ENCODE measurements around the gene AKAP9. TPM values are rescaled to one million over a fixed set of nuclear protein-coding genes. Genes with fewer than 3 reads are reported as not detected.
"Not testable (repeated sequence)": the region's sequence is repeated elsewhere in the genome, so short reads cannot be mapped to it uniquely, and the experiment has no call there.

The AKAP9 gene
- total RNA-seq, 4 donors from 2014 or later: 91.1 to 150 (median 124) TPM

DNA sequence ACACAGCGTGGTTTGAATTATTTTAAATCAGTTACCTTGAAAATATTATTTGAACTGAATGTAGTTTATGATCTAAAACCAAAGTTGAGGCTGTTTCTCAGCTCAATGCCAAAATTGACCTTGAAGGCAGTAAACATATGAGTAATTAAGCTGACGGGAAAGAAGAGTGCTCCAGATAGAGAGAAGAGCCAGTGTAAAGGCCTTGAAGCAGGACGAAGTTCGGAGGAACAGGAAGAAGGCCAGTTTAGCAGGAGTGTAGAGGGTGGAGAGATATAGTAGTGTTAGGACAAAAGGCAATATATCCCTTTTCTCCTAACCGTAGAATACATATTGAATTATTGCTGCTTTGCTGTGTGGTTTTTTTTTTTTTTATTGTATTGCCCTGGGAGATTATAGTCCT is 130.4 kb downstream of the AKAP9 start:
- 94% methylated on average over 5 of the region's 5 CpGs for WGBS, 2 donors
- Histone ChIP-seq H3K4me1 (no peaks in the 10 kb centered on the region), H3K4me3 (replicated peaks in 1 of 3) (no peak overlapping the region), H3K27ac (no peak overlapping the region), H3K36me3 (peaks cover 7 to 13% of the 10 kb centered on the region in 2 donors), H3K9me3 (no peaks in the 10 kb centered on the region), H3K27me3 (no peaks in the 10 kb centered on the region)
- DNase-seq: no peak
- no peak for TF ChIP-seq POLR2A (IDR thresholded peaks at IDR 0.05)
- TF ChIP-seq, protein P1, sequence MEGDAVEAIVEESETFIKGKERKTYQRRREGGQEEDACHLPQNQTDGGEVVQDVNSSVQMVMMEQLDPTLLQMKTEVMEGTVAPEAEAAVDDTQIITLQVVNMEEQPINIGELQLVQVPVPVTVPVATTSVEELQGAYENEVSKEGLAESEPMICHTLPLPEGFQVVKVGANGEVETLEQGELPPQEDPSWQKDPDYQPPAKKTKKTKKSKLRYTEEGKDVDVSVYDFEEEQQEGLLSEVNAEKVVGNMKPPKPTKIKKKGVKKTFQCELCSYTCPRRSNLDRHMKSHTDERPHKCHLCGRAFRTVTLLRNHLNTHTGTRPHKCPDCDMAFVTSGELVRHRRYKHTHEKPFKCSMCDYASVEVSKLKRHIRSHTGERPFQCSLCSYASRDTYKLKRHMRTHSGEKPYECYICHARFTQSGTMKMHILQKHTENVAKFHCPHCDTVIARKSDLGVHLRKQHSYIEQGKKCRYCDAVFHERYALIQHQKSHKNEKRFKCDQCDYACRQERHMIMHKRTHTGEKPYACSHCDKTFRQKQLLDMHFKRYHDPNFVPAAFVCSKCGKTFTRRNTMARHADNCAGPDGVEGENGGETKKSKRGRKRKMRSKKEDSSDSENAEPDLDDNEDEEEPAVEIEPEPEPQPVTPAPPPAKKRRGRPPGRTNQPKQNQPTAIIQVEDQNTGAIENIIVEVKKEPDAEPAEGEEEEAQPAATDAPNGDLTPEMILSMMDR (IDR thresholded peaks at IDR 0.05): no peak
- intact Hi-C loops (cut with DNase I): no loop called here

DNA sequence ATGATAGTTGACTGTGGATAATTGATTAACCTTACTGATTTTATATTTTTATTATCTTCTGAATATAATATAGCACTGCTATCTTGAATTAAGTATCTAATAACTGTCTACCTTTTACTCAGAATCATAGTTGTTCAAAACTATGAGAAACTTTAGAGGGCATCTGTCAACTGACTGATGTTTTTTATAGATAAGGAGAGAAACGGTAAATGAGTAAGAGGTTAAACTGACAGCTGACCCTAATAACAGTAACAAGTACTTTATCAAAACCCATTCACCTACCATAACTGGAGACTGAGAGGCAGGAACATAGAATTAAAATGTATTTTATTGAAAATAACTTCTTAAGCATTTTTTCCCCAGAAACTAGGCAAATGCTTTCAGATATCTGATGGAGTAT is 131.5 kb downstream of the AKAP9 start:
- intact Hi-C loops (cut with DNase I): no loop called here

DNA sequence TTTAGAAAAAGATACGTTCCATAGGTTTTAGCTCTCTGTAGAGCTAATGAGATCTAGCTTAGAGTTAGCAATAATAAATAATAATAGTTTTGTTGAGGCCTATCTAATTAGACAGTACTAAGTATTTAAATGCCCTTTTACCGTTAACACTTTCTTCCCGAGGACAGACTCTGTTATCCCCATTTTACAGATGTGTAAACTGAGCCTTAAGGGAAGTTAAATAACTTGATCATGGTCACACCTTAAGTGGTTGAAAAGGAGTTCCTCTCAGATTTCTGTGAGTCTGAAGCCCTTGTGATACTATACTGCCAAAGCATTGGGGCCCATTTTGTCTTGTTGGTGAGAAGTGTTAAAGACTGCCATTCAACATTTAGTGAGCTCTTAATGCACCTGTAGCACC is 132.0 kb downstream of the AKAP9 start:
- no peak for TF ChIP-seq POLR2A (IDR thresholded peaks at IDR 0.05)
- TF ChIP-seq, protein P1 (IDR thresholded peaks at IDR 0.05): no peak
- peaks cover 7 to 15% of the 10 kb centered on the region in 2 donors for H3K36me3 ChIP-seq

More for the DNA sequence above, 131.5 kb downstream of the AKAP9 start:
- H3K4me1 ChIP-seq: no peaks in the 10 kb centered on the region
- 97% methylated on average over 1 of the region's 1 CpG for WGBS, 2 donors
- no peak overlapping the region for H3K27ac ChIP-seq
- TF ChIP-seq, protein P1 (IDR thresholded peaks at IDR 0.05): no peak
- TF ChIP-seq POLR2A (IDR thresholded peaks at IDR 0.05): no peak
- no peaks in the 10 kb centered on the region for H3K9me3 ChIP-seq
- peaks cover 7 to 13% of the 10 kb centered on the region in 2 donors for H3K36me3 ChIP-seq
- no peak for DNase-seq
- no peak overlapping the region for H3K4me3 ChIP-seq (replicated peaks in 1 of 3)
- H3K27me3 ChIP-seq: no peaks in the 10 kb centered on the region

DNA sequence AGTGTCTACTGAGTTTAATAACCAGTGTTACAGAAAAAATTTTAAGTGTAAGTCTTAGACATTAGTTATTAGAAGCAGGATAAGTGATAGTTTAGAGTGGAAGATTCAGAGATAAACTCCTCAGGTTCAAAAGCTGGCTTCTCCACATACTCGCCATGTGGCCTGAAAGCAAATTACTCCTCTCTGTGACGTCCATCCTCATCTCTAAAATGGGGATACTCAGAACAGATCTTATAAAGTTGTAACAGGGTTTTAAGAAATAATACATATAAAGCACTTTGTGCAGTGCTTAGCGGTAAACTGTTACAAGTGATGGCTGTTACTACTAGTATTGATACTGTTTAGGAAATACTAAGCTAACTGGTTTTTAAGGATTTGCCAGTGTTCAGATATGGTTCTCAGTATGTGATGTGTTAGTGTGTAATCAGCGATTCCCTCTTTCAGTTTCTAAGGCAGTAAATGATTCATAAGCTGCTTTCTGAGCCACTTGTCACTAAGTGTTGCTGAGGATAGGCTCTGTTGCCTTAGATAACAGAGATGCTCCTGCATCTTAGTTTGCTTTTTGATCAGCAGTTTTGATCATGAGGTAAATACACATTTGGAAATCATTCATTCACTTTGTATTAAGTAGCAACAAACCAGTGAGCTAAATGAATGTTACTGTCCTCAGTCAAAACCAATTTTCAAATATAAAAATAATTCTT is 134.9 kb downstream of the AKAP9 start:
- H3K36me3 ChIP-seq: peaks cover 7 to 13% of the 10 kb centered on the region in 2 donors
- H3K27me3 ChIP-seq: no peaks in the 10 kb centered on the region
- H3K4me1 ChIP-seq: no peaks in the 10 kb centered on the region
- H3K9me3 ChIP-seq: no peaks in the 10 kb centered on the region
- no peak overlapping the region for H3K4me3 ChIP-seq (replicated peaks in 1 of 3)
- 92 to 96% methylated on average over 4 of the region's 4 CpGs for WGBS, 2 donors
- TF ChIP-seq, protein P1 (IDR thresholded peaks at IDR 0.05): no peak
- no peak for TF ChIP-seq POLR2A (IDR thresholded peaks at IDR 0.05)
- DNase-seq: no peak
- intact Hi-C loops (cut with DNase I): no loop called here
- H3K27ac ChIP-seq: peak overlapping the region in 1 of 3 donors; percentile 50

More for the DNA sequence above, 132.0 kb downstream of the AKAP9 start:
- no peak for DNase-seq
- no peaks in the 10 kb centered on the region for H3K4me1 ChIP-seq
- H3K4me3 ChIP-seq (replicated peaks in 1 of 3): no peak overlapping the region
- intact Hi-C loops (cut with DNase I): no loop called here
- no peaks in the 10 kb centered on the region for H3K27me3 ChIP-seq
- H3K9me3 ChIP-seq: no peaks in the 10 kb centered on the region
- WGBS, 2 donors: 95 to 97% methylated on average over 3 of the region's 3 CpGs
- no peak overlapping the region for H3K27ac ChIP-seq

DNA sequence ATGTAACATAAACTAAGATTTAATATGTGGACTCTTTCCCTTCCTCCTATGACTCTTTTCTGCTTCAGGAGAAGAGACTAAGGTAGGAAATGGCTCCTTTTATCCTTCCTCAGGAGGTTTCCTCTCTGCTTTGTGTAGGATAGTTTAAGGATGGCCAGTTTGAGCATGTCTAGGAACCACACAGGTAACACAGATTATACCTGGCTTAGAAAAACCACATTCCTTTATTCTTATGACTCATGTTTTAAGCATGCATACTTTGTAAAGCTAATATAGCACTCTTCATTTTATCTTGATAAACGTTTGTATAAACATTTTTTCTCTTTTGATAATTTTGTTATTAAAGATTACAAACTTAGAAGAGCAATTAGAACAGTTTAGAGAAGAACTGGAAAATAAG is 135.8 kb downstream of the AKAP9 start:
- no peak for DNase-seq
- Histone ChIP-seq H3K27me3 (no peaks in the 10 kb centered on the region), H3K27ac (peak overlapping the region; percentile 18 to 54 (median 50)), H3K36me3 (peaks cover 7 to 9% of the 10 kb centered on the region in 2 donors), H3K4me1 (no peaks in the 10 kb centered on the region), H3K9me3 (no peaks in the 10 kb centered on the region), H3K4me3 (replicated peaks in 1 of 3) (no peak overlapping the region)
- intact Hi-C loops (cut with DNase I): no loop called here
- TF ChIP-seq, protein P1 (IDR thresholded peaks at IDR 0.05): no peak
- no peak for TF ChIP-seq POLR2A (IDR thresholded peaks at IDR 0.05)
- 28 to 43% methylated on average over 1 of the region's 1 CpG for WGBS, 2 donors

DNA sequence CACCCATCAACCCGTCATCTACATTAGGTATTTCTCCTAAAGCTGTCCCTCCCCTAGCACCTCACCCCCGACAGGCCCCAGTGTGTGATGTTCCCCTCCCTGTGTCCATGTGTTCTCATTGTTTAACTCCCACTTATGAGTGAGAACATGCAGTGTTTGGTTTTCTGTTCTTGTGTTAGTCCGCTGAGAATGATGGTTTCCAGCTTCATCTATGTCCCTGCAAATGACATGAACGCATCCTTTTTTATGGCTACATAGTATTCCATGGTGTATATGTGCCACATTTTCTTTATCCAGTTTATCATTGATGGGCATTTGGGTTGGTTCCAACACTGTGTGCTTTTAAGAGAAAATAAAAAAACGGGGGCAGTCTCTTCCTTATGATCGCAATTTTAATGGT is 143.3 kb downstream of the AKAP9 start:
- H3K27ac ChIP-seq; intact Hi-C loops (cut with DNase I); H3K27me3 ChIP-seq; H3K9me3 ChIP-seq; H3K4me3 ChIP-seq (replicated peaks in 1 of 3); DNase-seq; H3K4me1 ChIP-seq: not testable (repeated sequence)
- peaks cover 30 to 43% of the 10 kb centered on the region in 2 donors for H3K36me3 ChIP-seq
- WGBS, 2 donors: 97 to 99% methylated on average over 6 of the region's 6 CpGs
